ENCODE data around the gene GNGT1.

The GNGT1 gene

GRCh38 chr7:93906267-93906666 is at the start of gene GNGT1:
TSS of gene GNGT1 (plus strand) at chr7:93906567. CDS start at chr7:93906747, 180 bp downstream.
- DNase-seq: peak; percentile 91

- DNase-seq: no peak
Measured at GRCh38 chr7:93858857-93859256, 47.5 kb upstream of the GNGT1 start.

GRCh38 chr7:93860261-93860660 is 46.1 kb upstream of the GNGT1 start:
- no peak for DNase-seq

- DNase-seq: peak; percentile 8
Measured at GRCh38 chr7:93861325-93861949, 44.9 kb upstream of the GNGT1 start.

- DNase-seq: no peak
Measured at GRCh38 chr7:93862651-93863050, 43.7 kb upstream of the GNGT1 start.

- DNase-seq: no peak
Measured at GRCh38 chr7:93866886-93867285, 39.5 kb upstream of the GNGT1 start.

- DNase-seq: no peak
Measured at GRCh38 chr7:93873998-93874574, 32.3 kb upstream of the GNGT1 start.

- peak; percentile 8 for DNase-seq
Measured at GRCh38 chr7:93877742-93878141, 28.6 kb upstream of the GNGT1 start.

- no peak for DNase-seq
Measured at GRCh38 chr7:93879356-93879755, 27.0 kb upstream of the GNGT1 start.

- DNase-seq: no peak
Measured at GRCh38 chr7:93882468-93882867, 23.9 kb upstream of the GNGT1 start.

- DNase-seq: no peak
Measured at GRCh38 chr7:93883078-93883916, 23.1 kb upstream of the GNGT1 start.

GRCh38 chr7:93883917-93884345 is 22.4 kb upstream of the GNGT1 start:
- DNase-seq: no peak

GRCh38 chr7:93884541-93884940 is 21.8 kb upstream of the GNGT1 start:
- no peak for DNase-seq

GRCh38 chr7:93889261-93889660 is 17.1 kb upstream of the GNGT1 start:
- no peak for DNase-seq

- DNase-seq: peak; percentile 58
Measured at GRCh38 chr7:93890041-93890463, 16.3 kb upstream of the GNGT1 start.

- DNase-seq: peak; percentile 44
Measured at GRCh38 chr7:93890464-93891068, 15.8 kb upstream of the GNGT1 start, which contains the start of gene TFPI2. TSS of gene TFPI2 (minus strand) at chr7:93890753. CDS start at chr7:93890678, 75 bp downstream.

GRCh38 chr7:93894426-93894825 is 11.9 kb upstream of the GNGT1 start:
- peak; percentile 34 for DNase-seq

- DNase-seq: peak; percentile 97
Measured at GRCh38 chr7:93894966-93895640, 11.3 kb upstream of the GNGT1 start.

GRCh38 chr7:93895859-93896600 is 10.3 kb upstream of the GNGT1 start:
- peak; percentile 85 for DNase-seq

GRCh38 chr7:93897680-93898079 is 8.7 kb upstream of the GNGT1 start:
- DNase-seq: no peak

GRCh38 chr7:93902777-93903423 is 3.5 kb upstream of the GNGT1 start:
- DNase-seq: peak; percentile 68
